ENCODE measurements around the gene PAPOLA. TPM values are rescaled to one million over a fixed set of nuclear protein-coding genes. Genes with fewer than 3 reads are reported as not detected.

The PAPOLA gene
- total and polyA plus RNA-seq, 7 experiments from 2014 or later = 58.2 to 256 (median 170) TPM

- H3K4me3 Mint-ChIP-seq = no peak overlapping the region
- ChIA-PET CTCF (interaction anchor here (0.6 to 1.4 kb wide), 4 partner anchors 9 to 274 kb away, joined by 3 to 4 read pairs (median 4); no protein-coding TSS in a partner anchor), POLR2A (interaction anchor here (0.8 to 1.0 kb wide), 2 partner anchors 41 to 164 kb away, joined by 3 to 4 read pairs; no protein-coding TSS in a partner anchor)
- H3K27me3 Mint-ChIP-seq = no peaks in the 10 kb centered on the region
- DNase-seq (peak in 5 of 9 donors; percentile 16 to 30 (median 25)), ATAC-seq (peak; percentile 52)
- intact Hi-C loops (cut with micrococcal nuclease) = loop anchor here (1.0 to 10.0 kb wide), 2 partner anchors 174 to 287 kb away; no protein-coding TSS in a partner anchor
- Histone ChIP-seq H3K27me3 (ENCODE audit: control insufficient read depth in 2 of 2, insufficient read depth in 2 of 2, low read length in 2 of 2) (no peaks in the 10 kb centered on the region), H3K27ac (ENCODE audit: low read depth, low read length) (no peak overlapping the region), H3K4me3 (ENCODE audit: low read length) (no peak overlapping the region), H3K4me1 (ENCODE audit: control insufficient read depth in 2 of 2, insufficient read depth in 2 of 2, low read length in 2 of 2) (no peaks in the 10 kb centered on the region), H3K9me3 (ENCODE audit: control insufficient read depth in 2 of 3, low read length in 3 of 3) (no peaks in the 10 kb centered on the region), H3K36me3 (ENCODE audit: control insufficient read depth in 2 of 3, insufficient read depth in 3 of 3, low read length in 3 of 3) (peaks cover 0 to 15% (median 6%) of the 10 kb centered on the region in 3 experiments)
- H3K36me3 Mint-ChIP-seq = peaks cover 0 to 36% (median 13%) of the 10 kb centered on the region in 5 donors
- H3K27ac Mint-ChIP-seq = peak overlapping the region in 1 of 9 donors; percentile 29
- H3K9me3 Mint-ChIP-seq = no peaks in the 10 kb centered on the region
- H3K4me1 Mint-ChIP-seq = peaks cover 0 to 10% (median 5%) of the 10 kb centered on the region in 7 donors
Observed at GRCh38 chr14:96567289-96567899, 65.2 kb downstream of the PAPOLA start.

GRCh38 chr14:96568621-96569020 is 66.4 kb downstream of the PAPOLA start:
- no peaks in the 10 kb centered on the region for H3K27me3 ChIP-seq (ENCODE audit: control insufficient read depth in 2 of 2, insufficient read depth in 2 of 2, low read length in 2 of 2)
- Mint-ChIP-seq H3K4me1 (peaks cover 0 to 19% (median 7%) of the 10 kb centered on the region in 7 donors), H3K9me3 (no peaks in the 10 kb centered on the region), H3K27me3 (no peaks in the 10 kb centered on the region), H3K4me3 (no peak overlapping the region), H3K36me3 (peaks cover 4 to 41% (median 13%) of the 10 kb centered on the region in 5 donors), H3K27ac (no peak overlapping the region)
- peaks cover 0 to 10% (median 6%) of the 10 kb centered on the region in 3 experiments for H3K36me3 ChIP-seq (ENCODE audit: control insufficient read depth in 2 of 3, insufficient read depth in 3 of 3, low read length in 3 of 3)
- H3K27ac ChIP-seq (ENCODE audit: low read depth, low read length) = no peak overlapping the region
- intact Hi-C loops (cut with micrococcal nuclease) = loop anchor here in 1 of 2 donors (10.0 kb wide), 1 partner anchor 286 kb away; no protein-coding TSS in a partner anchor
- H3K4me1 ChIP-seq (ENCODE audit: control insufficient read depth in 2 of 2, insufficient read depth in 2 of 2, low read length in 2 of 2) = no peaks in the 10 kb centered on the region
- no peaks in the 10 kb centered on the region for H3K9me3 ChIP-seq (ENCODE audit: control insufficient read depth in 2 of 3, low read length in 3 of 3)
- DNase-seq (no peak), ATAC-seq (no peak)
- H3K4me3 ChIP-seq (ENCODE audit: low read length) = no peak overlapping the region
- ChIA-PET CTCF (interaction anchor here (0.6 to 1.3 kb wide), 2 partner anchors 18 to 172 kb away, joined by 4 read pairs; no protein-coding TSS in a partner anchor), POLR2A (no interaction called here)

GRCh38 chr14:96571311-96571710 is 69.1 kb downstream of the PAPOLA start:
- no peaks in the 10 kb centered on the region for H3K27me3 ChIP-seq (ENCODE audit: control insufficient read depth in 2 of 2, insufficient read depth in 2 of 2, low read length in 2 of 2)
- Mint-ChIP-seq H3K27me3 (no peaks in the 10 kb centered on the region), H3K9me3 (no peaks in the 10 kb centered on the region), H3K4me1 (peaks cover 5 to 31% (median 18%) of the 10 kb centered on the region in 7 donors), H3K27ac (peak overlapping the region in 1 of 9 donors; percentile 10), H3K36me3 (peaks cover 4 to 27% (median 6%) of the 10 kb centered on the region in 5 donors), H3K4me3 (no peak overlapping the region)
- POLR2A ChIA-PET = no interaction called here
- H3K27ac ChIP-seq (ENCODE audit: low read depth, low read length) = no peak overlapping the region
- no peak for DNase-seq
- no peak overlapping the region for H3K4me3 ChIP-seq (ENCODE audit: low read length)
- H3K9me3 ChIP-seq (ENCODE audit: control insufficient read depth in 2 of 3, low read length in 3 of 3) = no peaks in the 10 kb centered on the region
- no peaks in the 10 kb centered on the region for H3K36me3 ChIP-seq (ENCODE audit: control insufficient read depth in 2 of 3, insufficient read depth in 3 of 3, low read length in 3 of 3)
- intact Hi-C loops (cut with micrococcal nuclease) = no loop called here
- ATAC-seq = no peak
- CTCF ChIA-PET = no interaction called here
- no peaks in the 10 kb centered on the region for H3K4me1 ChIP-seq (ENCODE audit: control insufficient read depth in 2 of 2, insufficient read depth in 2 of 2, low read length in 2 of 2)

GRCh38 chr14:96573473-96574100 is 71.4 kb downstream of the PAPOLA start:
- CTCF ChIA-PET = no interaction called here
- no peak overlapping the region for H3K4me3 Mint-ChIP-seq

GRCh38 chr14:96574171-96574632 is 72.0 kb downstream of the PAPOLA start:
- peak overlapping the region in 3 of 9 donors; percentile 13 to 74 (median 52) for H3K27ac Mint-ChIP-seq
- POLR2A ChIA-PET = interaction anchor here (0.6 kb wide), 1 partner anchor 77 kb away, joined by 4 read pairs; no protein-coding TSS in a partner anchor
- Histone ChIP-seq H3K27ac (ENCODE audit: low read depth, low read length) (no peak overlapping the region), H3K9me3 (ENCODE audit: control insufficient read depth in 2 of 3, low read length in 3 of 3) (no peaks in the 10 kb centered on the region), H3K36me3 (ENCODE audit: control insufficient read depth in 2 of 3, insufficient read depth in 3 of 3, low read length in 3 of 3) (no peaks in the 10 kb centered on the region), H3K4me3 (ENCODE audit: low read length) (no peak overlapping the region), H3K27me3 (ENCODE audit: control insufficient read depth in 2 of 2, insufficient read depth in 2 of 2, low read length in 2 of 2) (no peaks in the 10 kb centered on the region), H3K4me1 (ENCODE audit: control insufficient read depth in 2 of 2, insufficient read depth in 2 of 2, low read length in 2 of 2) (no peaks in the 10 kb centered on the region)
- CTCF ChIA-PET = interaction anchor here (0.7 kb wide), 1 partner anchor 219 kb away, joined by 3 read pairs; no protein-coding TSS in a partner anchor
- ATAC-seq = no peak
- no peak for DNase-seq
- peaks cover 8 to 34% (median 23%) of the 10 kb centered on the region in 7 donors for H3K4me1 Mint-ChIP-seq
- H3K27me3 Mint-ChIP-seq = no peaks in the 10 kb centered on the region
- H3K9me3 Mint-ChIP-seq = no peaks in the 10 kb centered on the region
- peaks cover 0 to 19% (median 4%) of the 10 kb centered on the region in 5 donors for H3K36me3 Mint-ChIP-seq
- intact Hi-C loops (cut with micrococcal nuclease) = no loop called here
- H3K4me3 Mint-ChIP-seq = no peak overlapping the region

More at GRCh38 chr14:96573473-96574100, 71.4 kb downstream of the PAPOLA start:
- no peaks in the 10 kb centered on the region for H3K9me3 ChIP-seq (ENCODE audit: control insufficient read depth in 2 of 3, low read length in 3 of 3)
- intact Hi-C loops (cut with micrococcal nuclease) = no loop called here
- no peak overlapping the region for H3K27ac ChIP-seq (ENCODE audit: low read depth, low read length)
- no peaks in the 10 kb centered on the region for H3K27me3 ChIP-seq (ENCODE audit: control insufficient read depth in 2 of 2, insufficient read depth in 2 of 2, low read length in 2 of 2)
- peak overlapping the region in 1 of 9 donors; percentile 40 for H3K27ac Mint-ChIP-seq
- peaks cover 0 to 19% (median 4%) of the 10 kb centered on the region in 5 donors for H3K36me3 Mint-ChIP-seq
- DNase-seq = no peak
- POLR2A ChIA-PET = interaction anchor here (0.6 kb wide), 1 partner anchor 78 kb away, joined by 4 read pairs; no protein-coding TSS in a partner anchor
- no peaks in the 10 kb centered on the region for H3K27me3 Mint-ChIP-seq
- no peaks in the 10 kb centered on the region for H3K4me1 ChIP-seq (ENCODE audit: control insufficient read depth in 2 of 2, insufficient read depth in 2 of 2, low read length in 2 of 2)
- no peaks in the 10 kb centered on the region for H3K36me3 ChIP-seq (ENCODE audit: control insufficient read depth in 2 of 3, insufficient read depth in 3 of 3, low read length in 3 of 3)
- H3K4me3 ChIP-seq (ENCODE audit: low read length) = no peak overlapping the region
- H3K4me1 Mint-ChIP-seq = peaks cover 8 to 34% (median 23%) of the 10 kb centered on the region in 7 donors
- no peak for ATAC-seq
- no peaks in the 10 kb centered on the region for H3K9me3 Mint-ChIP-seq

- Mint-ChIP-seq H3K27ac (peak overlapping the region in 5 of 9 donors; percentile 14 to 74 (median 19)), H3K4me1 (peaks cover 8 to 34% (median 23%) of the 10 kb centered on the region in 7 donors), H3K27me3 (no peaks in the 10 kb centered on the region), H3K9me3 (no peaks in the 10 kb centered on the region), H3K4me3 (no peak overlapping the region), H3K36me3 (peaks cover 0 to 19% (median 0%) of the 10 kb centered on the region in 5 donors)
- ATAC-seq (no peak), DNase-seq (no peak)
- Histone ChIP-seq H3K27me3 (ENCODE audit: control insufficient read depth in 2 of 2, insufficient read depth in 2 of 2, low read length in 2 of 2) (no peaks in the 10 kb centered on the region), H3K27ac (ENCODE audit: low read depth, low read length) (no peak overlapping the region), H3K4me3 (ENCODE audit: low read length) (no peak overlapping the region), H3K4me1 (ENCODE audit: control insufficient read depth in 2 of 2, insufficient read depth in 2 of 2, low read length in 2 of 2) (no peaks in the 10 kb centered on the region), H3K36me3 (ENCODE audit: control insufficient read depth in 2 of 3, insufficient read depth in 3 of 3, low read length in 3 of 3) (no peaks in the 10 kb centered on the region), H3K9me3 (ENCODE audit: control insufficient read depth in 2 of 3, low read length in 3 of 3) (no peaks in the 10 kb centered on the region)
- intact Hi-C loops (cut with micrococcal nuclease) = no loop called here
- POLR2A ChIA-PET = interaction anchor here (0.6 kb wide), 1 partner anchor 76 kb away, joined by 4 read pairs; no protein-coding TSS in a partner anchor
- CTCF ChIA-PET = interaction anchor here (0.6 to 0.7 kb wide), 2 partner anchors 15 to 220 kb away, joined by 3 to 4 read pairs; no protein-coding TSS in a partner anchor
Observed at GRCh38 chr14:96574633-96575632, 72.8 kb downstream of the PAPOLA start.

Data from naive thymus-derived CD4-positive, alpha-beta T cell (primary cell).